ENCODE results near the gene PANK4.

The PANK4 gene

GRCh38 chr1:2546515-2547209 is 20.3 kb upstream of the PANK4 start:
- DNase-seq (ENCODE audit: low read depth in 1 of 2, low spot score in 1 of 2) = peak; percentile 88 to 95
- in situ Hi-C loops (cut with HindIII; ENCODE audit: low pct_unique_long_range_greater_than_20kb, low sequenced_read_pairs) = no loop called here
- no peak for TF ChIP-seq JUND (IDR thresholded peaks at IDR 0.05; ENCODE audit: low read depth)

GRCh38 chr1:2545754-2546514 is 19.5 kb upstream of the PANK4 start:
- in situ Hi-C loops (cut with HindIII; ENCODE audit: low pct_unique_long_range_greater_than_20kb, low sequenced_read_pairs) = no loop called here
- DNase-seq (ENCODE audit: low read depth in 1 of 2, low spot score in 1 of 2) = peak; percentile 91 to 92
- no peak for TF ChIP-seq JUND (IDR thresholded peaks at IDR 0.05; ENCODE audit: low read depth)

GRCh38 chr1:2544875-2545640 is 18.7 kb upstream of the PANK4 start:
- in situ Hi-C loops (cut with HindIII; ENCODE audit: low pct_unique_long_range_greater_than_20kb, low sequenced_read_pairs) = no loop called here
- TF ChIP-seq JUND (IDR thresholded peaks at IDR 0.05; ENCODE audit: low read depth) = no peak
- DNase-seq (ENCODE audit: low read depth in 1 of 2, low spot score in 1 of 2) = no peak

- in situ Hi-C loops (cut with HindIII; ENCODE audit: low pct_unique_long_range_greater_than_20kb, low sequenced_read_pairs) = no loop called here
- TF ChIP-seq JUND (IDR thresholded peaks at IDR 0.05; ENCODE audit: low read depth) = no peak
- no peak for DNase-seq (ENCODE audit: low read depth in 1 of 2, low spot score in 1 of 2)
These were observed 17.9 kb upstream of the PANK4 start for GRCh38 chr1:2544093-2544874.

GRCh38 chr1:2543543-2544092 is 17.2 kb upstream of the PANK4 start:
- in situ Hi-C loops (cut with HindIII; ENCODE audit: low pct_unique_long_range_greater_than_20kb, low sequenced_read_pairs) = no loop called here
- DNase-seq (ENCODE audit: low read depth in 1 of 2, low spot score in 1 of 2) = no peak
- TF ChIP-seq JUND (IDR thresholded peaks at IDR 0.05; ENCODE audit: low read depth) = no peak

- TF ChIP-seq JUND (IDR thresholded peaks at IDR 0.05; ENCODE audit: low read depth) = no peak
- in situ Hi-C loops (cut with HindIII; ENCODE audit: low pct_unique_long_range_greater_than_20kb, low sequenced_read_pairs) = no loop called here
- no peak for DNase-seq (ENCODE audit: low read depth in 1 of 2, low spot score in 1 of 2)
These were observed 16.0 kb upstream of the PANK4 start for GRCh38 chr1:2542246-2542915.

GRCh38 chr1:2541619-2542245 is 15.3 kb upstream of the PANK4 start:
- no peak for DNase-seq (ENCODE audit: low read depth in 1 of 2, low spot score in 1 of 2)
- in situ Hi-C loops (cut with HindIII; ENCODE audit: low pct_unique_long_range_greater_than_20kb, low sequenced_read_pairs) = no loop called here
- no peak for TF ChIP-seq JUND (IDR thresholded peaks at IDR 0.05; ENCODE audit: low read depth)

- in situ Hi-C loops (cut with HindIII; ENCODE audit: low pct_unique_long_range_greater_than_20kb, low sequenced_read_pairs) = no loop called here
- no peak for DNase-seq (ENCODE audit: low read depth in 1 of 2, low spot score in 1 of 2)
These were observed 14.6 kb upstream of the PANK4 start for GRCh38 chr1:2540816-2541492.

GRCh38 chr1:2539312-2539907 is 13.0 kb upstream of the PANK4 start:
- DNase-seq (ENCODE audit: low read depth in 1 of 2, low spot score in 1 of 2) = no peak
- TF ChIP-seq JUND (IDR thresholded peaks at IDR 0.05; ENCODE audit: low read depth) = no peak
- in situ Hi-C loops (cut with HindIII; ENCODE audit: low pct_unique_long_range_greater_than_20kb, low sequenced_read_pairs) = no loop called here

More at GRCh38 chr1:2540816-2541492, 14.6 kb upstream of the PANK4 start:
- TF ChIP-seq JUND (IDR thresholded peaks at IDR 0.05; ENCODE audit: low read depth) = no peak

GRCh38 chr1:2538872-2539271 is 12.5 kb upstream of the PANK4 start:
- TF ChIP-seq JUND (IDR thresholded peaks at IDR 0.05; ENCODE audit: low read depth) = no peak
- in situ Hi-C loops (cut with HindIII; ENCODE audit: low pct_unique_long_range_greater_than_20kb, low sequenced_read_pairs) = no loop called here
- no peak for DNase-seq (ENCODE audit: low read depth in 1 of 2, low spot score in 1 of 2)
